ENCODE results near the gene FAM131B.

GRCh38 chr7:143354376-143354775 lies 8.1 kb downstream of the FAM131B start:
- no peak for TF ChIP-seq TCF4 (CRISPR knock-in tag; IDR thresholded peaks at IDR 0.05; ENCODE audit: borderline replicate concordance)
- no peak for TF ChIP-seq GLIS3 (CRISPR knock-in tag; IDR thresholded peaks at IDR 0.05)
- TF ChIP-seq TOX (CRISPR knock-in tag; IDR thresholded peaks at IDR 0.05; ENCODE audit: borderline replicate concordance) = no peak
- TF ChIP-seq ZNF8 (CRISPR knock-in tag; IDR thresholded peaks at IDR 0.05) = no peak
- no peak for TF ChIP-seq RARB (CRISPR knock-in tag; IDR thresholded peaks at IDR 0.05)
- no peak for TF ChIP-seq PATZ1 (CRISPR knock-in tag; IDR thresholded peaks at IDR 0.05; ENCODE audit: borderline replicate concordance)
- no peak for TF ChIP-seq ISL1 (CRISPR knock-in tag; IDR thresholded peaks at IDR 0.05)
- no peak for TF ChIP-seq PPARA (CRISPR knock-in tag; IDR thresholded peaks at IDR 0.05; ENCODE audit: borderline replicate concordance)
- no peak for TF ChIP-seq ESRRG (CRISPR knock-in tag; IDR thresholded peaks at IDR 0.05)
- no peak for TF ChIP-seq ZC3H10 (CRISPR knock-in tag; IDR thresholded peaks at IDR 0.05)
- TF ChIP-seq ZFP3 (CRISPR knock-in tag; IDR thresholded peaks at IDR 0.05) = no peak
- no peak for TF ChIP-seq TSHZ2 (CRISPR knock-in tag; IDR thresholded peaks at IDR 0.05)

All from SK-N-SH treated with all-trans-retinoic acid at 6 μM for 48 hours (cell line).